Progenitor cell of endocrine pancreas (in vitro differentiated cells): ENCODE results near the gene ARRB1. TPM values are rescaled to one million over a fixed set of nuclear protein-coding genes. Genes with fewer than 3 reads are reported as not detected.

Experiments used
- DNase-seq: peaks from one replicate; pipeline ENCODE4 v3.0.0; 2021; ENCODE audit warnings: low spot score; ENCODE audit not compliant: unreplicated experiment
- H3K27ac Mint-ChIP-seq: 2 replicates; pipeline ENCODE4 v1.8.0; 2021; ENCODE audit warnings: mild to moderate bottlenecking, moderate library complexity, mixed read lengths
- H3K27me3 Mint-ChIP-seq: 2 replicates; pipeline ENCODE4 v1.8.0; 2021; ENCODE audit warnings: mixed read lengths
- H3K36me3 Mint-ChIP-seq: 2 replicates; pipeline ENCODE4 v1.8.0; 2022; ENCODE audit warnings: mixed read lengths; ENCODE audit not compliant: insufficient read depth
- H3K4me1 Mint-ChIP-seq: 2 replicates; pipeline ENCODE4 v1.8.0; 2021; ENCODE audit warnings: low read depth, mixed read lengths
- H3K4me3 Mint-ChIP-seq: 2 replicates; pipeline ENCODE4 v1.8.0; 2021; ENCODE audit warnings: low read depth, mild to moderate bottlenecking, moderate library complexity, mixed read lengths
- H3K9me3 Mint-ChIP-seq: 2 replicates; pipeline ENCODE4 v1.8.0; 2021; ENCODE audit warnings: low read depth, mixed read lengths
- total RNA-seq: library from RNA; stranded (reverse); gene quantifications from 2 replicates; pipeline ENCODE4 v1.2.1, GENCODE V29; 2021
- TF ChIP-seq, protein P1 (sequence below): fragments of 200-600 bp; sonication (generic); IDR thresholded peaks from one replicate; pipeline ENCODE4 v1.5.0; 2021; ENCODE audit warnings: antibody characterized with exemption, mild to moderate bottlenecking; ENCODE audit not compliant: unreplicated experiment

Gene ARRB1
- total RNA-seq, 1 donor from 2014 or later: 32.5 TPM

DNA sequence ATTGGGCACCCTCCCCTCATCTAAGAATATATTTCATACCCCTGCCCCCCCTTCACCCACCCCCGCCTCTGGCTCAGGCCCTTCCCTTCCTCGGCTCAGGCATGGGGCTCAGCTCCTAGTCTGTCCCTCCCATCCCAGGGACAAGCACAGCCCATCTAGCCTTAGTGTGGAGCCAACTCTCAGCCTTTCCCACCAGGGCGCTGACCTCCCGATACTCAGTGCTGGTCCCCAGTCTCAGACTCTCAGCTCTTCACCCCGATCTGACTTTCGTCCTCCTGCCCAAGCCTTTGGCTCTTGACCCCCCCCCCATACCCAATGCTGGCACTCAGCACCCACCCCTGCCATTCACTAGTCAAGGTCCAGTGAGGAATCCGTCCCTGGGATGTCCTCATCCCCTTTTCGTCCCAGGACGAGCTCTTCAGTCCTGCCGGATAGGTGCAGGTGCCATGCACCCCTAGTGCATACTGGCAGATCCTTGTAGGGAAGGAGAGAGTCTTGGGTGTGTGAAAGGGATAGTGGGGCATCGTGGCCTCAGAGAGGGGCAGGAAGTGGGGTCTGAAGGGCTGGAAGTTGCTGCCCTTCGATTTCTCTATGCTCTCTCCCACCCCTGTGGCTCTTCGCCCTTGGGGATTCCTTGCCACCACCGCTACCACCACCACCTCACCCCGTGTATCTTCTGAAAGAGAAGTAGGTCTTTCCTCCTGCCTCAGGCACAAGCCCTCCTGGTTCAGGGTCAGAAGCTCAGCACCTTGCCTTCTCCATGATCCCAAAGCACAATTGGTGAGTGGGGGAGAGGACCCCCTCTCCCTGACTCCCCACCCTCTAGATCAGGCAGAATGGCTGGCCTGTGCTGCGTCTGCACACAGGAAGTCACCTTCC is 108.5 kb downstream of the ARRB1 start:
- H3K36me3 Mint-ChIP-seq: no peaks in the 10 kb centered on the region
- DNase-seq: no peak
- no peaks in the 10 kb centered on the region for H3K9me3 Mint-ChIP-seq

DNA sequence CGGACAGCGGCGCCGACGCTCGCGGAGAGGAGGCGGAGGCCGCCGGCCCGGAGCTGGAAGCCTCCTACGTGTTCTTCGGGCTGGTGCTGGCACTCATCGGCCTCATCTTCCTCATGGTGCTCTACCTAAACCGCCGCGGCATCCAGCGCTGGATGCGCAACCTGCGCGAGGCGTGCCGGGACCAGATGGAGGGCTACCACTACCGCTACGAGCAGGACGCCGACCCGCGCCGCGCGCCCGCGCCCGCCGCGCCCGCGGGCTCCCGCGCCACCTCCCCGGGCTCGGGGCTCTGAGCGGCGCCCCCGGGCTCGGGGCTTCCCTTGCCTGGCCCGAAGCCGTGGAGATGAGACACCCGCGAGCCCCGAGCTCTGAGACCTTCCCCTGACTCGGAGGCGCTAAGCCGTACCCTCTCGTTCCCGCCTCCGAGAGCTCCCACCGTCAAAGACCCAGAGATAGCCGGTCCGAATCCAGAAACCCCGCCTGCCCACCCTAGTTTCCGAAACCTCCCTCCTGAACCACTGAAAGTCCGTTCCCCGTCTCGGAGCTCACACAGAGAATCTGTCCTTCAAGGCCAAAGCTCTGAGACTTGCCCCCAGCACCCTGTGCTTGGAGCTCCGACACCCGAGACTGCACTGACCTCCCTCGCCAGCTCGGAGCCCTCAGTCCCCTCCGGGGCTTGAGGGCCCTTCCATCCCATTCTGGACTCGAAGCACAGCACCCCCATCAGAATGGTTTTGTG is 109.4 kb downstream of the ARRB1 start:
- DNase-seq: no peak
- Mint-ChIP-seq H3K27me3 (peaks cover 73% of the 10 kb centered on the region), H3K36me3 (no peaks in the 10 kb centered on the region), H3K4me1 (peaks cover 3% of the 10 kb centered on the region), H3K9me3 (no peaks in the 10 kb centered on the region), H3K4me3 (peak overlapping the region; percentile 66), H3K27ac (no peak overlapping the region)
- TF ChIP-seq, protein P1, sequence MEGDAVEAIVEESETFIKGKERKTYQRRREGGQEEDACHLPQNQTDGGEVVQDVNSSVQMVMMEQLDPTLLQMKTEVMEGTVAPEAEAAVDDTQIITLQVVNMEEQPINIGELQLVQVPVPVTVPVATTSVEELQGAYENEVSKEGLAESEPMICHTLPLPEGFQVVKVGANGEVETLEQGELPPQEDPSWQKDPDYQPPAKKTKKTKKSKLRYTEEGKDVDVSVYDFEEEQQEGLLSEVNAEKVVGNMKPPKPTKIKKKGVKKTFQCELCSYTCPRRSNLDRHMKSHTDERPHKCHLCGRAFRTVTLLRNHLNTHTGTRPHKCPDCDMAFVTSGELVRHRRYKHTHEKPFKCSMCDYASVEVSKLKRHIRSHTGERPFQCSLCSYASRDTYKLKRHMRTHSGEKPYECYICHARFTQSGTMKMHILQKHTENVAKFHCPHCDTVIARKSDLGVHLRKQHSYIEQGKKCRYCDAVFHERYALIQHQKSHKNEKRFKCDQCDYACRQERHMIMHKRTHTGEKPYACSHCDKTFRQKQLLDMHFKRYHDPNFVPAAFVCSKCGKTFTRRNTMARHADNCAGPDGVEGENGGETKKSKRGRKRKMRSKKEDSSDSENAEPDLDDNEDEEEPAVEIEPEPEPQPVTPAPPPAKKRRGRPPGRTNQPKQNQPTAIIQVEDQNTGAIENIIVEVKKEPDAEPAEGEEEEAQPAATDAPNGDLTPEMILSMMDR: no peak

More for the DNA sequence above, 108.5 kb downstream of the ARRB1 start:
- H3K27me3 Mint-ChIP-seq: peaks cover 64% of the 10 kb centered on the region
- H3K4me3 Mint-ChIP-seq: peak overlapping the region; percentile 50
- no peak overlapping the region for H3K27ac Mint-ChIP-seq
- H3K4me1 Mint-ChIP-seq: peaks cover 3% of the 10 kb centered on the region
- TF ChIP-seq, protein P1: no peak

GRCh38 chr11:75241036-75241905 is 110.2 kb downstream of the ARRB1 start:
- H3K27me3 Mint-ChIP-seq: peaks cover 77% of the 10 kb centered on the region
- H3K4me1 Mint-ChIP-seq: peaks cover 3% of the 10 kb centered on the region
- TF ChIP-seq, protein P1: peak; percentile 96

GRCh38 chr11:75240311-75241035 is 111.0 kb downstream of the ARRB1 start, which contains the start of gene TPBGL:
Gene TPBGL, plus strand, starts transcription at chr11:75240774. Its CDS starts 276 bp downstream, at chr11:75241050.
- peak within 1 kb of the TSS; percentile 29 for H3K27ac Mint-ChIP-seq
- peaks cover 3% of the 10 kb centered on the region for H3K4me1 Mint-ChIP-seq
- H3K4me3 Mint-ChIP-seq: peak within 1 kb of the TSS; percentile 63
- TF ChIP-seq, protein P1: no peak
- no peaks in the 10 kb centered on the region for H3K36me3 Mint-ChIP-seq
- DNase-seq: no peak
- H3K9me3 Mint-ChIP-seq: no peaks in the 10 kb centered on the region
- peaks cover 78% of the 10 kb centered on the region for H3K27me3 Mint-ChIP-seq

More at GRCh38 chr11:75241036-75241905, 110.2 kb downstream of the ARRB1 start:
- H3K36me3 Mint-ChIP-seq: no peaks in the 10 kb centered on the region
- H3K9me3 Mint-ChIP-seq: no peaks in the 10 kb centered on the region
- H3K4me3 Mint-ChIP-seq: peak overlapping the region; percentile 48
- DNase-seq: peak; percentile 92
- no peak overlapping the region for H3K27ac Mint-ChIP-seq
